ENCODE measurements around the gene STEAP1B.

Gene STEAP1B

GRCh38 chr7:22371878-22372277 lies 128.1 kb downstream of the STEAP1B start:
- no peak for DNase-seq (ENCODE audit: low read depth in 2 of 2)
